Placental pericyte (primary cell): Measurements from ENCODE around the gene OSMR. TPM values are rescaled to one million over a fixed set of nuclear protein-coding genes. Genes with fewer than 3 reads are reported as not detected.

ENCODE experiments used
- total RNA-seq: library from RNA; depleted of rRNA; stranded (reverse); fragments of >200 nt; gene quantifications from 2 replicates; pipeline ENCODE4 v1.2.3, GENCODE V29; 2012

The OSMR gene
- 82.2 and 145 TPM in 2 replicates for total RNA-seq

DNA sequence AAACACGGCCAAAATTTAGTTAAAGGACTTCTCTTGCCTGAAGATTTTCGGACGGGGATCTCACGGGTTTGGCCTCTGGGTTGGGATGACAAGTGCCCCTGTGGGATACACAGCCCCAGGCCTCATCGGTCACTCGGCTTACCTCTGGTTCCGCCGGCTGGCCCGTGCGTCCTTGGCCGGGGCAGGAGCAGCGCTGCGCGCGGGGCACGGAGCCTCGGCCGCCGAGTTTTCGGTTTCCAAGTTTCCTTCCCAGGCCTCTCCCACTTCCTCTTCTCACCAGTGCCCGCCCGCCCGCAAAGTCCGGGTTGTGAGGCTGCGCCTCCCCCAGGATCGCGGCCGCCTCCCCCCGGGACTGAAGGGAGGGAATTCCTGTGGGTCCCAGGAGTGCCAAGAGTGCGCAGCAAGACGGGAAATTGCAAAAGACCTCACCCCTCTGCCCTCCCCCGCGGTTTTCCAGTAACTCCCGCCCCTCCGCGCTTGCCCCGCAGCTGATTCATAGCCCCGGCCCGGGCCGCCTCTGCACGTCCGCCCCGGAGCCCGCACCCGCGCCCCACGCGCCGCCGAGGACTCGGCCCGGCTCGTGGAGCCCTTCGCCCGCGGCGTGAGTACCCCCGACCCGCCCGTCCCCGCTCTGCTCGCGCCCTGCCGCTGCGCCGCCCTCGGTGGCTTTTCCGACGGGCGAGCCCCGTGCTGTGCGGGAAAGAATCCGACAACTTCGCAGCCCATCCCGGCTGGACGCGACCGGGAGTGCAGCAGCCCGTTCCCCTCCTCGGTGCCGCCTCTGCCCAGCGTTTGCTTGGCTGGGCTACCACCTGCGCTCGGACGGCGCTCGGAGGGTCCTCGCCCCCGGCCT lies at the start of gene OSMR:
Gene OSMR, plus strand, starts transcription at position 487 of the 853 bp plus-strand sequence. CDS start 23,033 bp downstream, outside the sequence.

Other genes with a start within 250 kb of the OSMR start
- gene RICTOR, start 228.4 kb downstream of the OSMR start, total RNA-seq: 35.9 and 74.7 TPM in 2 replicates